Right atrium auricular region (tissue), 2 donors: ENCODE data around the gene CTBP1. TPM values are rescaled to one million over a fixed set of nuclear protein-coding genes. Genes with fewer than 3 reads are reported as not detected.

ENCODE experiments used
- DNase-seq: peaks from one replicate; pipeline ENCODE4 v3.0.0-alpha.2; 2019; ENCODE audit warnings: low spot score
- H3K27ac ChIP-seq, 2 donors: fragments of 200-600 bp; sonication (generic); 1 replicate in 1 of 2; 2 replicates in 1 of 2; pipeline ENCODE4 v1.5.1; 2016 to 2019
- H3K27me3 ChIP-seq, 2 donors: fragments of 200-600 bp; sonication (generic); one replicate each; pipeline versions ENCODE4 v1.5.1 to v1.6.0; 2017 to 2019
- H3K36me3 ChIP-seq: fragments of 200-600 bp; sonication (generic); one replicate; pipeline ENCODE4 v1.5.1; 2016
- H3K4me1 ChIP-seq, 2 donors: fragments of 200-600 bp; sonication (generic); one replicate each; pipeline versions ENCODE4 v1.5.1 to v1.6.0; 2017 to 2019
- H3K4me3 ChIP-seq, 2 donors: fragments of 200-600 bp; sonication (generic); 1 replicate in 1 of 2; 2 replicates in 1 of 2; pipeline ENCODE4 v1.5.1; 2017 to 2019; ENCODE audit warnings: mild to moderate bottlenecking in 1 of 2, moderate library complexity in 1 of 2
- H3K9me3 ChIP-seq, 2 donors: fragments of 200-600 bp; sonication (generic); one replicate each; pipeline ENCODE4 v1.5.1; 2019
- total RNA-seq, 2 donors: library from RNA; depleted of rRNA; stranded (reverse); fragments of >200 nt; gene quantifications; one replicate each; pipeline ENCODE4 v1.1.0, GENCODE V29; 2016
- TF ChIP-seq, protein P1 (sequence below), 2 donors: fragments of 200-600 bp; sonication (generic); IDR thresholded peaks; one replicate each; pipeline ENCODE4 v1.5.1; 2019; ENCODE audit warnings: antibody characterized with exemption in 2 of 2

Gene CTBP1
- total RNA-seq, 2 donors from 2014 or later = 104 to 140 TPM

- H3K4me3 ChIP-seq = no peak overlapping the region
- no peaks in the 10 kb centered on the region for H3K9me3 ChIP-seq
- TF ChIP-seq, protein P1, sequence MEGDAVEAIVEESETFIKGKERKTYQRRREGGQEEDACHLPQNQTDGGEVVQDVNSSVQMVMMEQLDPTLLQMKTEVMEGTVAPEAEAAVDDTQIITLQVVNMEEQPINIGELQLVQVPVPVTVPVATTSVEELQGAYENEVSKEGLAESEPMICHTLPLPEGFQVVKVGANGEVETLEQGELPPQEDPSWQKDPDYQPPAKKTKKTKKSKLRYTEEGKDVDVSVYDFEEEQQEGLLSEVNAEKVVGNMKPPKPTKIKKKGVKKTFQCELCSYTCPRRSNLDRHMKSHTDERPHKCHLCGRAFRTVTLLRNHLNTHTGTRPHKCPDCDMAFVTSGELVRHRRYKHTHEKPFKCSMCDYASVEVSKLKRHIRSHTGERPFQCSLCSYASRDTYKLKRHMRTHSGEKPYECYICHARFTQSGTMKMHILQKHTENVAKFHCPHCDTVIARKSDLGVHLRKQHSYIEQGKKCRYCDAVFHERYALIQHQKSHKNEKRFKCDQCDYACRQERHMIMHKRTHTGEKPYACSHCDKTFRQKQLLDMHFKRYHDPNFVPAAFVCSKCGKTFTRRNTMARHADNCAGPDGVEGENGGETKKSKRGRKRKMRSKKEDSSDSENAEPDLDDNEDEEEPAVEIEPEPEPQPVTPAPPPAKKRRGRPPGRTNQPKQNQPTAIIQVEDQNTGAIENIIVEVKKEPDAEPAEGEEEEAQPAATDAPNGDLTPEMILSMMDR (IDR thresholded peaks at IDR 0.05) = no peak
- peak; percentile 79 for DNase-seq
- H3K27ac ChIP-seq = peak overlapping the region in 1 of 2 donors; percentile 43
- H3K27me3 ChIP-seq = no peaks in the 10 kb centered on the region
- H3K36me3 ChIP-seq = peaks cover 83% of the 10 kb centered on the region
- H3K4me1 ChIP-seq = peaks cover 0 to 29% of the 10 kb centered on the region in 2 donors
Observed at GRCh38 chr4:1232661-1233621, 16.0 kb downstream of the CTBP1 start.

DNA sequence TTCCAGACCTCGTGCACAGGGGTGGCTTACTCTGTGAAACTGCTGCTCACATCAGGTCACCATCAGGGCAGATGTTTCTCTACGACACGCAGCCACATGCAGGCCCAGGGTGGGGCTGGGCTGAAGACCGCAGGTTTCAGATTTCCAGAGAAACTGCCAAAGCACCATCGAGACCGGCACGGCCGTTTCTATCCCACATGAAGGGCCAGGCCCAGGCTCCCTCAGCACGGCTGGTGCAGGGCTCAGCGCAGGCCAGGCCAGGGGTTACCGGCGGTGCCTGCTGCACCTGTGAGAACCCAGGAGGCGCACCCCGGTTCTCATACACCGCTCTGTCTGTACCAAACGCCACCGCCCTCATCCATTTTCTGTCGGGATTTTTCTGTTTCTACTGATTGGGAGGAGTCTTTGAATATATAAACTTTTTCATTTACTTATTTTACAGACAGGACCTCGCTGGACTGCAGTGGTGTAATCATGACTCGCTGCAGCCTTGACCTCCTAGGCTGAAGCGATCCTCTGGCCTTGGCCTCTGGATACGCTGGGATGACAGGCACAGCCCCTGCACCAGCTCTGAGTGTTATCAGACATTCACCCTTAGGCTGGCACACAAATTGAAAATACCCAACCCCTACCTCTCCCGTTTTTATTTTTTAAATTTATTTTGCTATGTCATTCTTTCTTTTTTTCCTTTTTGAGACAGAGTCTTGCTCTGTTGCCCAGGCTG is 17.1 kb downstream of the CTBP1 start:
- peaks cover 0 to 29% of the 10 kb centered on the region in 2 donors for H3K4me1 ChIP-seq
- DNase-seq = no peak
- H3K27ac ChIP-seq = no peak overlapping the region
- H3K27me3 ChIP-seq = no peaks in the 10 kb centered on the region
- no peak overlapping the region for H3K4me3 ChIP-seq
- TF ChIP-seq, protein P1 (IDR thresholded peaks at IDR 0.05) = no peak
- peaks cover 78% of the 10 kb centered on the region for H3K36me3 ChIP-seq
- no peaks in the 10 kb centered on the region for H3K9me3 ChIP-seq

GRCh38 chr4:1230971-1231636 is 17.8 kb downstream of the CTBP1 start:
- Histone ChIP-seq H3K4me3 (no peak overlapping the region), H3K4me1 (peaks cover 0 to 36% of the 10 kb centered on the region in 2 donors), H3K36me3 (peaks cover 79% of the 10 kb centered on the region), H3K9me3 (no peaks in the 10 kb centered on the region), H3K27ac (no peak overlapping the region), H3K27me3 (no peaks in the 10 kb centered on the region)
- TF ChIP-seq, protein P1 (IDR thresholded peaks at IDR 0.05) = no peak
- DNase-seq = no peak

GRCh38 chr4:1230316-1230715 is 18.6 kb downstream of the CTBP1 start:
- Histone ChIP-seq H3K27ac (no peak overlapping the region), H3K4me3 (no peak overlapping the region), H3K4me1 (peaks cover 0 to 43% of the 10 kb centered on the region in 2 donors), H3K9me3 (no peaks in the 10 kb centered on the region), H3K36me3 (peaks cover 79% of the 10 kb centered on the region), H3K27me3 (no peaks in the 10 kb centered on the region)
- DNase-seq = no peak
- TF ChIP-seq, protein P1 (IDR thresholded peaks at IDR 0.05) = no peak

GRCh38 chr4:1229117-1229849 is 19.6 kb downstream of the CTBP1 start:
- TF ChIP-seq, protein P1 (IDR thresholded peaks at IDR 0.05) = no peak

More at GRCh38 chr4:1229117-1229849, 19.6 kb downstream of the CTBP1 start:
- H3K36me3 ChIP-seq = peaks cover 83% of the 10 kb centered on the region
- no peaks in the 10 kb centered on the region for H3K9me3 ChIP-seq
- peaks cover 0 to 35% of the 10 kb centered on the region in 2 donors for H3K4me1 ChIP-seq
- DNase-seq = no peak
- no peak overlapping the region for H3K27ac ChIP-seq
- H3K27me3 ChIP-seq = no peaks in the 10 kb centered on the region
- no peak overlapping the region for H3K4me3 ChIP-seq
